GM19035 (cell line): Measurements from ENCODE around the gene ATG2A.

Experiments
- ATAC-seq: cut with Tn5 transposase; IDR thresholded peaks from one replicate; pipeline ENCODE4 v1.9.1; 2021; ENCODE audit not compliant: unreplicated experiment

ATG2A gene

DNA sequence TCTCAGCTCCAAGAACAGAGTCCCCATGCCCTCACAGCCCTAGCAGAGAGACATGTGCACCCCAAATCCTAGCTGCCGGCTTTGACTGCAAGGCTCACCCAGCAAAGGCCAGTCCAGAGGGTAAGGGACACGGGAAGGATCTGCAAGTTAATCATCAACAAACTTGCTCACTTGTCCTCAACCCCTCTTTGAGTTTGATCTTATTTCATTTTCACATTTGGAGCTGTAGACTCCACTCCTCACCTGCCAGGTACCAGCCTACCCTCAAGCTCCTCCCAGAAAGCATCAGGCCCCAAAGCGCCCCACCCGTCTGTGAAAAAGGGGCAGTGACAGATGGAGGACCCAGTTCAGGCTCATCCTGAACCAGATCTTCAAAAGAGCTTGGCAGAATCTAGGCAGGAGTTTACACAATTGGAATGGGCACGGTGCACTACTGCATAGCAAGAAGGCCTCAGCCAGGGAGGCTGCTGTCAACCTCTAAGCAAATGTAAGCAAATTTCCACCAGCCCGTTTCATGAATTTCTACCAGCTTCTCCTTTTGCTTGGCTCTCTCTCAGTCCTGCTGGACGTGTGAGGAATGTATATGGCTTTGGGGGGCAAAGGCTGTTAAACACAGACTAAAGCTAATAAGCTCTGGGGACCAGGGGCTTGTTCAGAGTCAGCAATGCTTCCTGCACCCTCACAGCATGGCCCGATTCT is 44.1 kb downstream of the ATG2A start:
- no peak for ATAC-seq

DNA sequence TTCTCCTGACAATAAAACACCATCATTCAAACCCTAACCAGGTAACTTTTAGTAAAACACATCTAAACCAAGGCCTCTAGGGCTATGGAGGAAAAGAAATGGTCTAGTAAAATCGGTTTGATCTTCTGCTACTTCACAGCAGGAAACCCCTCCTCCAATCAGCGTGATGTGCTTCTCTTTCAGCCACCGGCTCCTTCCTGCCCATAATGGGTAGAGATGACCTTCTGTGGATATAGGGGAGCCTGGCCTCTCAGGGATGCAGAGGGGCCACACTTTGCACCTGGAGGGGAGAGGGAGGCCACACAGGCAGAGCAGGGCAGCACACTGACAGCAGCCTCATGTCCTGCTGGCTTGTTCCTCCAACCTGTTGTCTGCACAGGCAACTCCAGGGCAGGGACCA is 45.5 kb downstream of the ATG2A start:
- ATAC-seq: no peak

GRCh38 chr11:64870893-64871466 is 46.0 kb downstream of the ATG2A start:
- ATAC-seq: no peak

GRCh38 chr11:64870176-64870892 is 46.7 kb downstream of the ATG2A start:
- no peak for ATAC-seq

GRCh38 chr11:64869571-64870175 is 47.3 kb downstream of the ATG2A start:
- ATAC-seq: no peak

- no peak for ATAC-seq
These were observed 48.0 kb downstream of the ATG2A start for GRCh38 chr11:64868904-64869570.

GRCh38 chr11:64867748-64868462 is 49.1 kb downstream of the ATG2A start:
- ATAC-seq: no peak

DNA sequence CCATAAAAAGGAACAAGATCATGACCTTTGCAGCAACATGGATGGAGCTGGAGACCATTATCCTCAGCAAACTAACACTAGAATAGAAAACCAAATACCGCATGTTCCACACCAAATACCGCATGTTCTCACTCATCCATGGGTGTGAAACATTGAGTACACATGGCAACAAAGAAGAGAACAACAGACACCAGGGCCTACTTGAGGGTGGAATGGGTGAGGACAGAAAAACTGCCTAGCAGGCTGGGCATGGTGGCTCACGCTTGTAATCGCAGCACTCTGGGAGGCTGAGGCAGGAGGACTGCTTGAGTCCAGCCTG is 50.9 kb downstream of the ATG2A start:
- ATAC-seq: no peak

DNA sequence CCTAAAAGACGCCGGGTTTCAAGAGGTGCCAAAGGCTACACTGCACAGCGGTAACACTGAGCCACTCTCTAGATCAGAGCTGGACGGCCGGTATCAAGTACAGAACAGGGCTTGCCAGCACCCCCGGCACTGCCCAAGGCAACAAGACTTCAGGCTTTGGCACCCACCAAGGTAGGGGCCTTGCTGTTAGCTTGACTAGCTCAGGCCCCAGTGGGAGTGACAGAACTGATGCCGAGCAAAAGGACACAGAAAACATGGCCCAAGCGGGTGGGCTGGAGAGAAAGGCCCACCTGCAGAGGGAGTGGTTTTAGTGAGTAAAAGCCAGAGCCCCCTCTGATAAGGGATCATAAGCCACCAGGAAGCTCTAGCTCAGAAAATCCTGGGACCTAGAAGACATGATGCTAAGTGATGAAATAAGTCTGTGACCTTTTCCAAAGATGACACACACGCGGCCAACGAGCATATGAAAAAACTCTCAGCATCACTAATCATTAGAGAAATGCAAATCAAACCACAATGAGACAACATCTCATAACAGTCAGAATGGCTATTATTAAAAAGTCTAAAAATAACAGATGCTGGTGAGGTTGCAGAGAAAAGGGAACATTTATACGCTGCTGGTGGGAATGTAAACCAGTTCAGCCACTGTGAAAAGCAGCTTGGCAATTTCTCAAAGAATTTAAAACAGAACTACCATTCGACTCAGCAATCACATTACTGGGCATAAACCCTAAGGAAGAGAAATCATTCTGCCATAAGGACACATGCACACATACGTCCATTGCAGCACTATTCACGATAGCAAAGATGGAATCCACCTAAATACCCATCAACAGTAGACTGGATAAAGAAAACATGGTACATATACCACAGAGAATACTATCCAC is 51.5 kb downstream of the ATG2A start:
- peak; percentile 35 for ATAC-seq

DNA sequence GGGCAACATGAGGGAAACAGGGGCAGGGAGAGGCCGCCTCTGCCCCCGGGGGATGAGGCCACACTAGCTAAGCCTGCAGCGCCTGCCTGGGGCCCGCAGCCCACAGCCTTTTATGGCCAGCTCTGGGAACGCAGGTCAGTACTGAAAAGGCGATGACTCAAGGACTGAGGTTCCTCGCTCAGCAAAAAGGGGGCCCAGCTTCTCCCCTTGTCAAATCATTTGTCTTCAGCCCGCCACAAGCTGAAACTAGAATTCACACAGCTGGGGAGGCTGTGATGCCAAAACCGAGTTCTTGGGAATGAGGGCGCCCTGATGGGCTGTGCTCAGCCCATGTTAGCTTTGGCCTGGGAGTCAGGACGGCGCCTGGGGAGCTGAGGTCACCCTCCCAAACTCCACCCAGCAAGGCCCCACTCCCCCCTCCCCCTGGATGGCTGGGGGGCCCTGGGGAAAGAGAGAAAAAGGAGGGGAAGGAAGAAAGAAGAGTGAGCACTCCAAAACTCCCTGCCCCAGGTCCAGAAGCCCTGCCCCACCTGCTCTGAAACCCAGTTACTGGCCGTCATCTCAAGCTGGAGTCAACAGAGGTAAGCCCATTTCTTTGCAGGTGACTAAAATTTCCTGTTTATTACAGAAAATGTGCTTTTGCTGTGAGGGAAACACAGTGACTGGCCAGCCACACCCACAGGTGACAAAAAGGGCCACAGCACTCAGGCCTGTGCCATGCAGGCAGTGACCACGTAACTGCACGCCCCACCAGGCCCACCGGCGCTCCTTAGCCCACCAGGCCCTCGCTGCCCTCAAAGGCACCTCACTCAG is 52.3 kb downstream of the ATG2A start:
- peak; percentile 25 for ATAC-seq

DNA sequence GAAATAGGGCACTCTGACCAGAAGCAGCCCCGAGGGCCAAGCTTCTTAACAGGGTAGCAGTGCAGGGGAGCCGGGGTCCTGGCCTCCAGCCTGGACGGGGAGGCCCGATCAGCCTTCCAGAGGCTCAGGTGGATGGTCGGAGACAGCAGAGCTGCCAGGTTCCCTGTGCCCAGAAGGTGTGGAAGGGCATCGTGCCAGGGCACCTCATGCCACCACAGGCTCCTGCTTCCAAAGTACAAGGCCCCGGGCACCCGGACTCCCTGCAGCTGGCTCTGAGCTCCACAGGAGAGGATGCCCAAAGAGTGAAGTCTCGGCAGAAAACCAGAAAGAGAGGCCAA is 52.9 kb downstream of the ATG2A start:
- no peak for ATAC-seq

GRCh38 chr11:64863391-64864060 is 53.5 kb downstream of the ATG2A start:
- no peak for ATAC-seq

DNA sequence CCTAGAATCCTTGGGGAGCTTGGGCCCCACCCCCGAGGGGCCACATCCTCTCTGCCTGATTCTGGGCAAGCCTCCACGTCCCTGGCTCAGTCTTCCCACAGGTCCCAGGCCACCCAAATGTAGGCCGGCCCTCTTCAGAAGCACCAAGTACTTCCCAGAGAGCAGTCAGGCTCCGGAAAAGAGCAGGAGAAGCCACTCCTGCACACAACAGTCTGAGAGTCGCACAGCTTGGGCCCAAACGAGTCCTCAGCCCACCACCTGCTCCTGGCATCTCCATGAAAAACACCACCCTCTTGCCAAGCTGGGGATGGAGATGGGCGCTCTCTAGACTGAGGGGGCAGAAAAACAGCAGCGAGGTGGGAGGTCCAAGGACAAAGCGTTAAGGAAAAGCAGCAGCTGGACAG is 54.0 kb downstream of the ATG2A start:
- ATAC-seq: no peak

GRCh38 chr11:64861227-64861975 is 55.6 kb downstream of the ATG2A start:
- no peak for ATAC-seq

DNA sequence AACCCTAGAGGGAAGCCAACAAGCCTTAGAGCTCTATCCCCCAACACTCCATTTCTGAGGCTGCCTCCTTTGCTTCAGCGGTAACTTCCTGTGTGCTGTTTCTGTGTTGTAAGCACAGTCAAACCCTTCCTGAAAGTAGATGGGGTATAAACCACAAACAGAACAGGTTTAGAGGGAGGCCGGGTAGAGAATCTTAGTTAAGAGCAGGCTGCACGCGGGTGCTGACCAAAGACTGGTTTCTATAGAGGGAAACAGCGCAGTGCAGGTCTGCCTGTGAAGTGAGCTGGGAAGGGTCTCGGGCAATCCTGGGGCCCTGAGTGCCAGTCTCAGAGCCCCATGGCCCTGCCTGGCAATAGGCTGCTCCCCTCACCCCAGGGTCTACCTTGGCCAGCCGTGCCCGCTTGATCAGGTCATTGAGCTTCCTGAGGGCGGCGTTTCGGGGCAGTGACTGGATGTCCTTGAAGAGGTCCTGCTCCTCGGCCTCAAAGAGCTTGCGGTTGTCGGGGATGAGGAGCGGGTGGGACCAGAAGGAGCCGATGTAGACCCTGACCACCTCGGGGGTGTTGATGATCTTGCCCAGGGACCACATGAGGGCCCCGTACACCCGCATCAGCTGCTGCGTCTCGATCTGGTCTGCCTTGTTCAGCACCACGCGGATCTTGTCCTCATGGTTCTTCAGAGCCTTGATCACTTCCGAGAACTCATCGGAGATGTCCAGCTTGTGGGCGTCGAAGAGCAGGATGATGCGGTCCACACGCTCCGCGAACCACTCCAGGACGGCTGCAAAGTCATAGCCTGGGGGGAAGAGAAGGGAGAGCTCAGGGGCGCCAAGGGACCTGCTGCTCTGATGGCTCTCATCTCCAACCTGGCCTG is 57.2 kb downstream of the ATG2A start:
- peak; percentile 74 for ATAC-seq

DNA sequence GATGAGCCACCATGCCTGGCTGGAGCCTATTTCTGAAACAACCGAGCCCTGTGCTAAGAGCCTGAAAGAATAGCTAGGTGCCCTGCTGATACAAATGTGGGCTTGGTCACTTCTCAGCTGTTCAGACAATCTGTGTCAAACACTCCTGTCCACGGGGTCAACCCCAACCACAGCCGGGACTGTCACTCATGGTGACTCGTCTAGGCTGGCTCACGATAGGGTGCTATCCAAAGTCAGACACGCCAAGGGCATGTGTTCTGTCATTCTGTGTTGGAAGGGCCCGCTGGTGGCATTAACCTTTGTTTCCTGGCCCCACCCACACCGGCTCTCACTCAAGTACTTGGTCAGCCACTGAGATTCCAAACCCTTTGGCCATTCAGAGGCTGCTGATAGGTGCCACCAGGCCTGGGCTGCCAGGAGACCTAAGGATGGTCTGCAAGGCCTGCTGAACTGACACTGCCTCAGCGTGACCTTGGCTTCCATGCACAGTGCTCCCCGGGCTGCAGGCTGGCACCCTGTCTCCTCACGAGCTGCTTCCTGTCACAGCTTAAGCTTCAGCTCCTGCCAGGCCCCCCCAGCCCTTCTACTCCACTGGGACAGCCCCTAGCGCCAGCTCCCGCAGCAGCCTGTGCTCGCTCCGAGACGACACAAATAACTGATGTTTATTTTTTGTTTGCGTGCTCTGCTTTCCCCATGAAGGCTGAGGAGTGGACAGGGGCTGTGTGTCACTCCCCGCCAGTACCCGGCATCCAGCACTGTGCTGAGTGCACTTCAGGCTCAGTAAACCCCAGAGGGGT is 58.3 kb downstream of the ATG2A start:
- ATAC-seq: peak; percentile 6
